ENCODE measurements around the gene SYT1.

Gene SYT1

DNA sequence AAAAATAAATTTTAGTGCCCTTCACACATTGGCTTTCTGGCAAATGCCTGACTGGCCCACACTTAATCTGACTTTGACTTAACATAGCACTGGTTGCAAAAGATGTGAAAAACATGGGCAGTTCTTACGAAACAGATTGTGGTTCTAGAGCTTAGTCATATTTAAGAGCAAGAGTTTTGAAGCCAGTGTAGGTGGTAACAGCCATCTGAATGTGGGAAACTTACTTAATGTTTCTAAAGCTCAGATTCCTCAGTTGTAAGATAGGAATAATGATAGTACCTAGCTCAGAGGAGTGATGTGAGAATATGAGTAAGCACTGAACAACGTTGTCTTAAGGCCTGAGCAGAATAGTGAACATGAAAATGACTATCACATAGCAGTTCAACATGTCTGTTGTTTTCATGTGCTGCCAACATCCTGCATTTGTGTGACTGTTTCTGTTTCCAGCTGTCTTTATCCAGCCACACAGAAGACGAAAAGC is 262.7 kb downstream of the SYT1 start:
- DNase-seq (ENCODE audit: low spot score): no peak
- H3K36me3 Mint-ChIP-seq (ENCODE audit: low read depth): no peaks in the 10 kb centered on the region
- no peak overlapping the region for H3K4me3 Mint-ChIP-seq
- peaks cover 8% of the 10 kb centered on the region for H3K9me3 Mint-ChIP-seq
- H3K27ac Mint-ChIP-seq: no peak overlapping the region
- H3K4me1 Mint-ChIP-seq (ENCODE audit: low read depth): peaks cover 2% of the 10 kb centered on the region
- no peaks in the 10 kb centered on the region for H3K27me3 Mint-ChIP-seq (ENCODE audit: low read depth)

DNA sequence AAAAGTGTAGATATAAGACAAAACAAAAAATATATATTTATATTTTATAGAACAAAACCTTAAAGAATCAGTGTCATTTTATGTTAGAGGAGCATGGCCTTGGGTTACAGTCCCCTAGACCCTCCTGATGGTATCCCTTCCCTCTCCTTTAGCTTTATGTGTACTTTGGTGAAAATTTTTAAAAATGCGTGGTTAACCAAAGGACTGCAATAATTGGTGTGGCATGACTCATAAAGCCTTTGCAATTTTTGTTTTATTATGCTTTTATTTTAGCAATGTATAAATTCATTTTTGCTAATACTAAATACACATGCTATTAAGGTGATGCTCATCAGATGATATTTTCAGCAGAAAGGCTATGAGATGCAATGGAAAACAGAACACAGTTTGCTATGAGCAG is 264.4 kb downstream of the SYT1 start:
- Mint-ChIP-seq H3K36me3 (ENCODE audit: low read depth) (no peaks in the 10 kb centered on the region), H3K9me3 (peaks cover 8% of the 10 kb centered on the region), H3K4me1 (ENCODE audit: low read depth) (peaks cover 2% of the 10 kb centered on the region), H3K4me3 (no peak overlapping the region), H3K27ac (no peak overlapping the region), H3K27me3 (ENCODE audit: low read depth) (no peaks in the 10 kb centered on the region)
- DNase-seq (ENCODE audit: low spot score): no peak

DNA sequence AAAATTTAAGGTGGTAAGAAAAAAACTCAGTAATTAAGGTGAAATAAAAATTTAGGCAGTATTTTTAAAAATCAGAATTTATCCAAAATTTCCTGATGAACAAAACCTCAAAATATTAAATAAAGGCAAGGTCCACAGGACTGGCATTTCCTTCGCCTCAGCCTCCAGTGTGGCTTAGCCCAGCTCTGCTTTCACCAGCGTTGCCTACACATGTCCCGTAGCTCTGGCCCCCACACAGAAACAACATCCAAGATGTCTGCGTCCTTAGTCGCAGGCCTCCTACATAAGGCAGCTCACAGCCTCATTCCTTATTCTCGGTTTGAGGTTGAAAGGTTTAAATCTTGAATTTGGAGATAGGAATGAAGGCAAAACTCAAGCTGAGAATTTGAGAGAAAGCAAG is 274.3 kb downstream of the SYT1 start:
- Mint-ChIP-seq H3K9me3 (no peaks in the 10 kb centered on the region), H3K36me3 (ENCODE audit: low read depth) (no peaks in the 10 kb centered on the region)

DNA sequence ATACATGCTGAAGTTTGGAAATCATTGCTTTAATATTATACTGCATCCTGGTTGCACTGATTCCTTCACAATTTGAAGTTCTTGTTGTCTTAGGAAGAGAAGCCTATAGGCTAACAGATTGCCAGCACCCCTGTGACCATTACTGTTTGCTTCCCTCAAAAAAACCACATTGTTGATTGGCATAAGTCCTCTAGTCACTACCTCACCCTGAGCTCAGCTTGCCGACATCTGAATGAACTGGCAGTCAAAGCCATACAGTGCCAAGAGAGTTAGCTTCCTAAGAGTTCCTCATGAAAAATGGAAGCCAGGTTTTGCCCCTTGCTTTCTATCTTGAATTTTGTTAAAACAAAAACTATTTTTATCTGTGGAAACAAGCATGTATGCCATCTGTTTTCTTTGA is 276.1 kb downstream of the SYT1 start:
- Mint-ChIP-seq H3K4me1 (ENCODE audit: low read depth) (no peaks in the 10 kb centered on the region), H3K9me3 (no peaks in the 10 kb centered on the region), H3K27me3 (ENCODE audit: low read depth) (no peaks in the 10 kb centered on the region)

More for the DNA sequence above, 274.3 kb downstream of the SYT1 start:
- Mint-ChIP-seq H3K27ac (no peak overlapping the region), H3K4me3 (no peak overlapping the region), H3K4me1 (ENCODE audit: low read depth) (no peaks in the 10 kb centered on the region), H3K27me3 (ENCODE audit: low read depth) (no peaks in the 10 kb centered on the region)
- no peak for DNase-seq (ENCODE audit: low spot score)

DNA sequence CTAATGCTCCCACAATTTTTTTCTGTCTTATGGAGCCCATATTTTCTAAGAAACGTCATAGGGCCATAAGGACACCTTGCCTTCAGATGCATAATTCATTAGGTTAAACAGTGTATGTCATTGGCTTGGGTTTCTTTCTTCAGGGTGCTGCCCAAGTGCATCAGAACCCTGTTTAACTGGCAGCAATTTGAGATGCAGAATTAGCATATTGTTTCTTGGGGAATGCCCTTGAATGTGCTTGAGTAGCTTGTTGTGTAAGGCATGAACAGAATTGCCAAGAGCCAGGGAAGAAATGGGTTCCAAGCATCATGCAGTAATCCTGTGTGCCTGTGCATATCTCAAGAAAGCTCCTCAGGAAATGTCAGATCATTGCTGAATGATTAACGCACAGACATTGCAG is 277.2 kb downstream of the SYT1 start:
- no peak for DNase-seq (ENCODE audit: low spot score)
- Mint-ChIP-seq H3K27me3 (ENCODE audit: low read depth) (no peaks in the 10 kb centered on the region), H3K27ac (no peak overlapping the region), H3K36me3 (ENCODE audit: low read depth) (no peaks in the 10 kb centered on the region), H3K4me3 (no peak overlapping the region), H3K9me3 (no peaks in the 10 kb centered on the region), H3K4me1 (ENCODE audit: low read depth) (no peaks in the 10 kb centered on the region)

More for the DNA sequence above, 276.1 kb downstream of the SYT1 start:
- H3K4me3 Mint-ChIP-seq: no peak overlapping the region
- no peaks in the 10 kb centered on the region for H3K36me3 Mint-ChIP-seq (ENCODE audit: low read depth)
- no peak overlapping the region for H3K27ac Mint-ChIP-seq
- no peak for DNase-seq (ENCODE audit: low spot score)

DNA sequence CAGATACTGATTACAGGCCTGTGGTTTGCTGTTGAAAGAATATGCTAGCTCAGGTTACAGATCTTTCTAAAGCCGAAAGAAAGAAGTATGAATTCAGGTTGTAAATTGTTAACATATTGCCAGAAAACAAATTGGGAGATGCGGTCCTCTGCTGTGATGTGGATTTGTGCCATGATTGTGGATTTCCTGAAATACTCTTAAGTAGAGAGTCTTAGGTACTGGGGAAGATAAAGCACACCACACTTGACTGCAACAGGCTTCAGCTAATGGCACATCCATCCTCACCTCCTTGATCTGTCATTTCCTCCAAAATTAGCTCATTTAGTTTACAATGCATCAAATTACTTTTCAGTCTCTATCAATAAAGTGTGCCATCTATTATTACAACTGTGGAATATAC is 279.2 kb downstream of the SYT1 start:
- H3K27me3 Mint-ChIP-seq (ENCODE audit: low read depth): no peaks in the 10 kb centered on the region

DNA sequence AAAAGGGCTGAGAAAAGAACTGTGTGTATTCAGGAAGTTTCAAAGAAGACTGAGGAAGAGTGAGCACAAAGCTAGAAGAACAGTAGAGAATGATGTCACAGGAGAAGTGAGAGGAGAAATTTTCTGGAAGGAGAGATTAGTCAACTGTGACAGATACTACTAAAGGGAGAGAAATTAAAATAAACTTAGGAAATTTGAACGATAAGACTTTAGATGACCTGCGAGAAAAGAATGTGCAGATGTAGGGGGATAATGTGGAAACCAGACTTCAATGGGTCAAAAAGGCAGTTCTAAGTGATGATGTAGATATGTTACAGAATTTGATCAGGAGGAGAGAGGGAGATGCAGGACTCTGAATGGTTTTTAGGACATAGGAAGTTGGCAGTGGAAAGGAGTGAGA is 287.4 kb downstream of the SYT1 start:
- Mint-ChIP-seq H3K4me1 (ENCODE audit: low read depth) (no peaks in the 10 kb centered on the region), H3K27me3 (ENCODE audit: low read depth) (no peaks in the 10 kb centered on the region), H3K9me3 (no peaks in the 10 kb centered on the region), H3K27ac (no peak overlapping the region), H3K4me3 (no peak overlapping the region), H3K36me3 (ENCODE audit: low read depth) (no peaks in the 10 kb centered on the region)
- DNase-seq (ENCODE audit: low spot score): no peak

More for the DNA sequence above, 279.2 kb downstream of the SYT1 start:
- Mint-ChIP-seq H3K4me1 (ENCODE audit: low read depth) (no peaks in the 10 kb centered on the region), H3K4me3 (no peak overlapping the region), H3K9me3 (no peaks in the 10 kb centered on the region), H3K36me3 (ENCODE audit: low read depth) (no peaks in the 10 kb centered on the region), H3K27ac (no peak overlapping the region)
- no peak for DNase-seq (ENCODE audit: low spot score)

DNA sequence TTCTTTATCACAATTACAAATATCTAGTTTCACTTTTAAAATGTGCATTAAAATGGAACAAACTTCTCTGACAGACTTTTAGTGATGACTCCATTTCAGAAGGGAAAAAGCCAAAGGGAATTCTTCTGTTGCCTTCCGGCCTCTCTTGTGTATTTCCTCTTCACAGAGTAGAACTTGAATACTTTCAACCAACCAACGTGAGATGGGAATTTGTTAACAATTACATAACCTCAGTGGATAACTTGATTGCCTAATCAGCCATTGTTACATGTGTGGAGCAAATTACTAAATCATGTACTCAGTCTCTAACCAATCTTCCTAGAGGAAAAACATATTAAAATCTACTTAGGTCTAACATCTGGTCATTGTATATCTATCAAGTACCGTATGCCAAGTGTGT is 291.1 kb downstream of the SYT1 start:
- DNase-seq (ENCODE audit: low spot score): no peak

DNA sequence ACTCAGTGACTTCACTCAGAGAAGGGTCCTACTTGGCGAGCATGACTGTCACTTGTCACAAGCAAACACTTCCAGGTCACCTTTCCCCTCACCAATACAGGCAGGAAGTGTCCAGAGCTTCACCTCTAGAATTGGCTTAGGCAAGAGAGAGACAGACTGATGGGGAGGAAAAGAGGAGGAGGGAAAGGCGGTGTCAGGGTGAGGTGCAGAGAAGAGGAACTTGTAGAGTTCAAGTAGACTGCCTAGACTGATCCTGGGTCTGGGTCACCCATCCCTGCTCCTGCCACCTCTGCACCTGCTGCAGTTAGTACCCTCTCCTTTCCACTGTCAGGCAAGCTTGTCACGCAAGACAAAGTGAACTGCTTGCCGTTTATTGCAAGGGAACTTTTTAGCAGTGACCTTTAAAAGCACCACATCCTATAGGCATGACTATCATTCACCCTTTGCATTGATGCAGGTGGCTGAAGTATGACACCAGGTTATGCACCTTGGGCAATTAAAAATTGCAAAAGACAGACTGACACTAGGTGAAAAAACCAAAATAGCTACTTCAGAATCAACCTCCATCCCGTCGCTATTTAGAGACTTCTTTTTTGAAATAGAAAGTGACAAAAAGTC is 292.4 kb downstream of the SYT1 start:
- Mint-ChIP-seq H3K36me3 (ENCODE audit: low read depth) (no peaks in the 10 kb centered on the region), H3K27me3 (ENCODE audit: low read depth) (no peaks in the 10 kb centered on the region), H3K9me3 (no peaks in the 10 kb centered on the region), H3K4me1 (ENCODE audit: low read depth) (no peaks in the 10 kb centered on the region), H3K27ac (no peak overlapping the region), H3K4me3 (no peak overlapping the region)
- DNase-seq (ENCODE audit: low spot score): no peak

More for the DNA sequence above, 291.1 kb downstream of the SYT1 start:
- no peaks in the 10 kb centered on the region for H3K4me1 Mint-ChIP-seq (ENCODE audit: low read depth)
- H3K27ac Mint-ChIP-seq: no peak overlapping the region
- no peaks in the 10 kb centered on the region for H3K9me3 Mint-ChIP-seq
- H3K4me3 Mint-ChIP-seq: no peak overlapping the region
- H3K36me3 Mint-ChIP-seq (ENCODE audit: low read depth): no peaks in the 10 kb centered on the region
- H3K27me3 Mint-ChIP-seq (ENCODE audit: low read depth): no peaks in the 10 kb centered on the region

DNA sequence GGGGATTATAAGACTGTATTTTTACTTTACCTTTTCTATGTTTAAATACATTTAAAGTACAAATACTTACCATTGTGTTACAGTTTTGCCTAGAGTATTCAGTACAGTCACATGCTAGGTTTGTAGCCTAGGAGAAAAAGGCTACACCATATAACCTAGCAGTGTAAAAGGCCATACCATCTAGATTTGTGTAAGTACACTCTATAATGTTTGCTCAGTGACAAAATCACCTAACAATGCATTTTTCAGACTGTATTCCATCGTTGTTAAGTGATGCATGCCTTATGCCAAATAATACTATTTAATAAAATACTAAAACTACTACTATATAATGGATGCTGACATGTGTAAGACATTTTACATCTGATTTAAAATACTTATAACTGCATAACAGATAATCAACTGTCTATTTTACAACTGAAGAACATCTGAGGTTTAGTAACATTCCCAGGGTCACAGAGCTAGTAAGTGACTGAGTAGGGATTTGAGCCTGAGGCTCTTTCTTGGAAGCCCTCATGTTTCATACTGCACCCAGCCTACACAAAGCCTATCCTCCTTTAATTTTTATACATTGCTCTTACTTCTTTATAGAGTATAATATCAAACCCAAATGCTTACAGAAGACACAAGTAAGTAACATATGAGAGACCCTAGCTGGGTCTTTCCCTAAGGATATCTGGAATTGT is 296.8 kb downstream of the SYT1 start:
- no peak overlapping the region for H3K4me3 Mint-ChIP-seq
- no peak overlapping the region for H3K27ac Mint-ChIP-seq

DNA sequence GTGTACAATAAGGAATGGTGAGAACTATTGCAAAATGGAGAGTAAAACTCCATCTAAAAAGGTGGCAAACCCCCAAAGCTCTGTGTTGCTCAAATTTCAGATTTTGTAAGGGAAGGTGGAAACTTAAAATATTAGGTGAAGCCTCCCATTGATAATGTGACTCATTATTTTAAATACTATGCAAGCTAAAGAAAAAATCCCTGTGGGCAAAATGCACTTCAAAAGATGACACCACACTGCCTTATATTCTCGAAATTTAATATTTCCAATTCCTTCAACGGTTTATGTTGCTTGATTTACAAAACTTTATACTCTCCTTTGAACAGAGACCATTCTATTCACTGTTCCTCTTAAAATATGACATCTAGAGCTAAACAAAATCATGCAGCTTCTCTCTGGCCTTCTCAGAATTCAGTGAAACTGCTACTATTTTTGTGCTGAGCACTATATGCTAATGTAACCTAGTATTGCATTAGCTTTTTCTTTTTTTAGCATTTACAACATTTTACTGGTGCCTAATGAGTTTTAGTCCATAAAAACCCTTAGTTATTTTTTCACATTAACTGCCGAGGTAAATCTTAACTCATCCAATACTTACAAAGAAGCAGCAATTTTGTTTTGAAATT is 297.7 kb downstream of the SYT1 start:
- H3K4me1 Mint-ChIP-seq (ENCODE audit: low read depth): no peaks in the 10 kb centered on the region
- H3K4me3 Mint-ChIP-seq: no peak overlapping the region
- no peak overlapping the region for H3K27ac Mint-ChIP-seq
- no peak for DNase-seq (ENCODE audit: low spot score)
- H3K9me3 Mint-ChIP-seq: no peaks in the 10 kb centered on the region
- H3K27me3 Mint-ChIP-seq (ENCODE audit: low read depth): no peaks in the 10 kb centered on the region
- H3K36me3 Mint-ChIP-seq (ENCODE audit: low read depth): no peaks in the 10 kb centered on the region

More for the DNA sequence above, 296.8 kb downstream of the SYT1 start:
- Mint-ChIP-seq H3K36me3 (ENCODE audit: low read depth) (no peaks in the 10 kb centered on the region), H3K4me1 (ENCODE audit: low read depth) (no peaks in the 10 kb centered on the region), H3K27me3 (ENCODE audit: low read depth) (no peaks in the 10 kb centered on the region), H3K9me3 (no peaks in the 10 kb centered on the region)
- DNase-seq (ENCODE audit: low spot score): no peak

DNA sequence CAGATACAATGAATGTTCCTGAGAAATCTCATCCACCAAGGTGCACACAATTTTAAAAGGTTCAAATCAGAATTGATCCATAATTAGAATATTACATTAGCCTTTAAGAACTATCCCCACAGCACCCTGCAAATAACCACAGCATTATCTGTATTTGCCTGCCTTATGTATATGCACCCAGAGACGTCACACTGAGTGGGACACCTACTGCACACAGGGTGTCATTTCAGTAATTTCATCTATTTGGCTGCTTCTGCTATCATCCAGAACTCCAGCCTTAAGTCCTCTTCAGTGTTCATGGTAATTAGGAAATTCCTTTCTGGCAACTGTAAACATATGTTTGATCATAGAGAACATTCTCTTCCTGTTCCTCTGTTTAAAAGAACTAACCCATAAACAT is 298.4 kb downstream of the SYT1 start:
- DNase-seq (ENCODE audit: low spot score): no peak
- no peak overlapping the region for H3K4me3 Mint-ChIP-seq
- H3K36me3 Mint-ChIP-seq (ENCODE audit: low read depth): no peaks in the 10 kb centered on the region
- no peaks in the 10 kb centered on the region for H3K9me3 Mint-ChIP-seq
- H3K27me3 Mint-ChIP-seq (ENCODE audit: low read depth): no peaks in the 10 kb centered on the region
- H3K4me1 Mint-ChIP-seq (ENCODE audit: low read depth): no peaks in the 10 kb centered on the region
- no peak overlapping the region for H3K27ac Mint-ChIP-seq

DNA sequence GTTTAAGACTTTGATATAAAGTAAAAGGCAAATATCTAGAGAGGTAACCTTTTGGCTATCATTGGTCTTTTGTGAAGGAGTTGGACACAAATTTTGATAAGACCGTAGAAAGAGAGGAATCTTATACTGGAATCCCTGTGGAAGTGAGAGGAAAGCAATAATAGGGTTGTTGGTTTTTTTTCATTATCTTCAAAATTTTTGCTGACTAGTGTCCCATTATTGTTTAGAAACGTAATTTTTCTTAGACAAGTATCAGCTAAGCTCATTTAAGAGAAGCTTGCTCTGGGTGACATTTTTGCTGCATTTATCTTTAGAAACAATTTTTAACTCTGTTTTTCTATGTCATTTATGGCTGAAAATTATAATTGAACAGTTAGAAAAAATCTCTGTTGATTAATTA is 300.3 kb downstream of the SYT1 start:
- no peak for DNase-seq (ENCODE audit: low spot score)
- Mint-ChIP-seq H3K4me1 (ENCODE audit: low read depth) (no peaks in the 10 kb centered on the region), H3K4me3 (no peak overlapping the region), H3K9me3 (no peaks in the 10 kb centered on the region), H3K36me3 (ENCODE audit: low read depth) (no peaks in the 10 kb centered on the region), H3K27ac (no peak overlapping the region), H3K27me3 (ENCODE audit: low read depth) (no peaks in the 10 kb centered on the region)

DNA sequence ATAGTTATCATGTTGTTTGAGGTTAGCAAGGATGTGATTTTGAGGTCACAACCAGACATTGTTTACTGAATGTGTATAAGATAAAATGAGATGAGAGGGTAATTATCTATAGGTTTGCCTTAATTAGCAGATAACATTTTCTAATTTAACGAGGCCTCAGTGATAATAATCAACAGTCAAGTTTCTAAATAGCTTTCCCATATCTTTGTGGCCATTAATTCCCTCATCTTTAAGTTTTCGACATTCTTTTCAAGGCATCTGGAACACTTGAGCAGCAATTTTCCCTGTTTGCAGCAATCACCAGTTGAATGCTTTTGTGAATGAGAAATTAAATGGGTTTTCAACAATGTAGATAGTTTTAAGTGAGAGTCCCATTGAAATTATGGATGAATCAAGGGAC is 304.1 kb downstream of the SYT1 start:
- no peak overlapping the region for H3K27ac Mint-ChIP-seq
- H3K4me3 Mint-ChIP-seq: no peak overlapping the region
- DNase-seq (ENCODE audit: low spot score): no peak

More for the DNA sequence above, 304.1 kb downstream of the SYT1 start:
- H3K36me3 Mint-ChIP-seq (ENCODE audit: low read depth): no peaks in the 10 kb centered on the region
- peaks cover 9% of the 10 kb centered on the region for H3K9me3 Mint-ChIP-seq
- H3K27me3 Mint-ChIP-seq (ENCODE audit: low read depth): no peaks in the 10 kb centered on the region
- no peaks in the 10 kb centered on the region for H3K4me1 Mint-ChIP-seq (ENCODE audit: low read depth)
